ENCODE results near the gene LYAR. TPM values are rescaled to one million over a fixed set of nuclear protein-coding genes. Genes with fewer than 3 reads are reported as not detected.

LYAR gene
- total and polyA plus RNA-seq, 2 of the 4 experiments (the other 2 are of a cell fraction): 5.4 to 8.2 TPM

DNA sequence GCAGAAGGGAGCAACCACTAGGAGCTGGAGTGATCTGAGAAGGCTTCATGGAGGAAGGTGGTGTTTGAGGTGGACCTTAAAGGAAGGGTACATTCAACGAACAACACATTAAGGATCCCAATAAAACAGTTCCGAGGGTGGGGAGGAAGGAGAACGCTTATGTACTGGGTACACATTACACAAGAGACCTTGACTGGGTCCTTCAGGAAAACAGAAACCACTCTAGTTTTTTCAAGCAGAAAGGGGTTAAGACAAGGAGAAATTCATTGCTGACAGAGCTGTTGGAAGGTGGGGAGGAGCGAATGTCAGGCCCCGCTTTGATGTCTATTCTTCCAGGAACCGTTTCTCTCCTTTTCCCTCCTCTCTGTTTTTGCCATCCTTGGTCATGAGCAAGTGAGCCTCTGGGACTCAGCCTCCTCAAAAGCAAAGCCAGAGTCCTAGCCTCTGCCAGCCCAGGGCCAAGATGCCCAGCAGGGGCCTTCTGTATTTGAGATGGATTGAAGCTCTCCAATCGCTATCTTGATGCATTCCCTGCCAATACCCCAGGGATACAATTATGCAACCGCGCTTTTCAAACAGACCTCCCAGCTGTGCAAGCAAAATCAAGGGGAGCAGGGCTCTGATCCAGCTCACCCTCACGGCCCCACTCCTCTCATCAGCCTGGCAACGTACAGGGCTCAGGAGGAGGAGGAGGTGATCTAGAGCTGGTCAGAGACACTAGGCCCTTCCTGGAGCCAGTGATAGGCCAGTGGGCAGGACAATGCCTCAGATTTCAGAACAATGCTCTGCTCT lies 48.5 kb upstream of the LYAR start:
- no peak overlapping the region for H2AK9ac ChIP-seq (replicated peaks; ENCODE audit: low read depth, low read length, poor library complexity)
- H4K8ac ChIP-seq (ENCODE audit: low read depth in 2 of 2, low read length in 2 of 2): no peak overlapping the region
- DNase-seq (no peak), ATAC-seq (ENCODE audit: low read depth) (no peak)
- H4K5ac ChIP-seq (ENCODE audit: low read depth, low read length): no peak overlapping the region
- peaks cover 29% of the 10 kb centered on the region for H3K27me3 ChIP-seq (ENCODE audit: control insufficient read depth, insufficient read depth, low read length)
- H3K36me3 ChIP-seq (ENCODE audit: control insufficient read depth, insufficient read depth, low read length): no peaks in the 10 kb centered on the region
- no peak overlapping the region for H2AK5ac ChIP-seq (ENCODE audit: low read depth, low read length)
- no peak overlapping the region for H3K9ac ChIP-seq (ENCODE audit: low read depth, low read length)
- H3K79me1 ChIP-seq (ENCODE audit: low read depth in 1 of 2, low read length in 2 of 2): no peaks in the 10 kb centered on the region
- H2BK120ac ChIP-seq (ENCODE audit: low read depth, low read length): no peak overlapping the region
- no peak overlapping the region for H3K4ac ChIP-seq (ENCODE audit: low read depth, low read length)
- H3K27ac ChIP-seq (ENCODE audit: insufficient read depth, low read length): no peak overlapping the region
- H3K18ac ChIP-seq (ENCODE audit: low read depth, low read length): no peak overlapping the region
- BruUV-seq (replicated peaks): no TSS peak
- no peaks in the 10 kb centered on the region for H3K9me3 ChIP-seq (ENCODE audit: control insufficient read depth, insufficient read depth, low read length)
- no peak overlapping the region for H3K4me3 ChIP-seq (ENCODE audit: insufficient read depth, low read depth, low read length)
- H3K14ac ChIP-seq (replicated peaks; ENCODE audit: low read depth, low read length): no peak overlapping the region
- peaks cover 2% of the 10 kb centered on the region; the same call in 1 of the 2 replicates for H4K20me1 ChIP-seq (ENCODE audit: insufficient read depth, low read length)
- no CpG with 5 or more reads among the region's 11 CpGs for WGBS, 2 experiments (ENCODE audit: extremely low coverage in 2 of 2, insufficient read length in 1 of 2)
- no peaks in the 10 kb centered on the region for H3K4me1 ChIP-seq (ENCODE audit: control insufficient read depth, insufficient read depth, low read length)
- ChIA-PET POLR2A (ENCODE audit: unreplicated experiment) (interaction anchor here (0.5 kb wide), 1 partner anchor 58 kb away, joined by 3 read pairs; no protein-coding TSS in a partner anchor), CTCF (interaction anchor here (0.8 kb wide), 1 partner anchor 87 kb away, joined by 3 read pairs; no protein-coding TSS in a partner anchor)
- in situ Hi-C loops (cut with MboI; ENCODE audit: low sequenced_read_pairs) (no loop called here), intact Hi-C loops (cut with micrococcal nuclease) (no loop called here), dilution Hi-C loops (cut with HindIII; ENCODE audit: low sequenced_read_pairs, unreplicated experiment) (no loop called here)
- TF ChIP-seq NFE2L2 (IDR thresholded peaks at IDR 0.05; ENCODE audit: low read depth, low read length): no peak
- H3K56ac ChIP-seq (ENCODE audit: extremely low read depth, insufficient read depth, low read length): no peak overlapping the region
- H2BK20ac ChIP-seq (ENCODE audit: low read depth, low read length): no peak overlapping the region
- no peak overlapping the region for H4K91ac ChIP-seq (ENCODE audit: insufficient read depth, low read depth, low read length)
- no peak overlapping the region for H2AFZ ChIP-seq (replicated peaks; ENCODE audit: low read length, poor library complexity)
- no peak overlapping the region for H2BK15ac ChIP-seq (ENCODE audit: low read depth, low read length)
- no peak overlapping the region for H3K23ac ChIP-seq (ENCODE audit: low read depth, low read length)
- H3K4me2 ChIP-seq (ENCODE audit: low read depth, low read length): no peak overlapping the region
- no peak overlapping the region for H2BK5ac ChIP-seq (ENCODE audit: low read depth, low read length, poor library complexity, severe bottlenecking)
- H3K9me1 ChIP-seq (ENCODE audit: insufficient read depth, low read length): 0 out of 2 replicates have a peak, but pooled peaks cover 3% of the 10 kb centered on the region
